A549 (cell line): Measurements from ENCODE around the gene RAET1L. TPM values are rescaled to one million over a fixed set of nuclear protein-coding genes. Genes with fewer than 3 reads are reported as not detected.
"Not testable (repeated sequence)": the region's sequence is repeated elsewhere in the genome, so short reads cannot be mapped to it uniquely, and the experiment has no call there.

ENCODE experiments used
- ATAC-seq, 2 experiments: fragments of 200-7000 bp in 1 of 2; fragments of >200 bp in 1 of 2; cut with Nextera tagmentation in 1 of 2; cut with Tn5 transposase in 1 of 2; 3 replicates each; pipeline versions ENCODE4 v1.8.0 to v1.9.1; 2018 to 2020; ENCODE audit warnings: mild to moderate bottlenecking in 1 of 2, moderate library complexity in 1 of 2
- CTCF ChIA-PET: fragments of 300-600 bp; sonication (Branson Sonifier 250); formaldehyde crosslinking; extraction: SDS; loops from one replicate; lab custom pipeline; 2021; ENCODE audit warnings: antibody characterized with exemption, inconsistent platforms; lab: Yijun Ruan, JAX
- POLR2A ChIA-PET: fragments of 350-600 bp; formaldehyde crosslinking; extraction: SDS; loops from one replicate; lab custom pipeline; 2021; ENCODE audit warnings: antibody characterized with exemption, inconsistent platforms; lab: Yijun Ruan, JAX
- DNase-seq, 2 experiments: peaks; one replicate each; pipeline versions ENCODE4 v3.0.0 to v3.0.0-alpha.2; 2011 to 2016; ENCODE audit warnings: low read depth in 1 of 2, low spot score in 1 of 2
- FAIRE-seq: peaks from 2 replicates; lab custom pipeline; 2011; peaks lifted over from hg19 to GRCh38; lab: Jason Lieb, UNC
- H3K27ac ChIP-seq, 2 experiments: fragments of >200 bp; sonication (Bioruptor Twin); formaldehyde crosslinking; 3 replicates each; pipeline ENCODE4 v1.5.1; 2016 to 2017
- H3K4me1 ChIP-seq: fragments of >200 bp; sonication (Bioruptor Twin); formaldehyde crosslinking; 3 replicates; pipeline ENCODE4 v1.6.1; 2016
- H3K4me2 ChIP-seq: fragments of >200 bp; sonication (Bioruptor Twin); formaldehyde crosslinking; 3 replicates; pipeline ENCODE4 v1.6.1; 2016
- H3K4me3 ChIP-seq: fragments of >200 bp; sonication (Bioruptor Twin); formaldehyde crosslinking; 3 replicates; pipeline ENCODE4 v1.5.1; 2016
- H3K9me3 ChIP-seq: fragments of >200 bp; sonication (Bioruptor Twin); formaldehyde crosslinking; 3 replicates; pipeline ENCODE4 v1.6.1; 2016
- WGBS: methylation state at CpG from one replicate; pipeline ENCODE4 v1.1.6; 2017; ENCODE audit errors: missing lambda C conversion rate; 5-methylcytosine and 5-hydroxymethylcytosine counted together
- polyA plus RNA-seq, 4 experiments: library from polyadenylated mRNA; depleted of rRNA in 3 of 4; stranded (reverse); fragments of >200 nt; fragmentation: RNase III in 1 of 4; extraction: RNeasy Plus Mini Kit Qiagen cat#74134 plus additional on column Dnase treatment in 1 of 4; gene quantifications; 2 replicates in 3 of 4; 3 replicates in 1 of 4; pipeline ENCODE4 v1.2.3, GENCODE V29; 2011 to 2017

The RAET1L gene
- polyA plus RNA-seq, 2 of the 4 experiments (the other 2 are of a cell fraction): 0.22 TPM; not detected in 1

DNA sequence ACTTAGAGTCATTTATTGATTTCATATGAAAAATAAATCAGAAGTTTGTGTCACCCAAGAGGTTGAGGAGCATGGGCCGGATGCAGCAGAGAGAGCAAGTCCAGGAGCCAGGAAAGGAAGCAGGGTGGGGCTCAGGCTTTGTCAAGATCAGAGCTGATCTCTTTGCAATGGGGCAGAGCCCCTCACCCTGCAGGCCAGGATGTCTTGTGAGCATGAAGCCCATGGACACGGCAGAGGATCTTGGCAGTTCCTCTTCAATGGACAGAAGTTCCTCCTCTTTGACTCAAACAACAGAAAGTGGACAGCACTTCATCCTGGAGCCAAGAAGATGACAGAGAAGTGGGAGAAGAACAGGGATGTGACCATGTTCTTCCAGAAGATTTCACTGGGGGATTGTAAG, 56.4 kb downstream of the RAET1L start:
- CTCF ChIA-PET: interaction anchor here (2.1 kb wide), 1 partner anchor 48 kb away, joined by 6 read pairs; no protein-coding TSS in a partner anchor
- 69% methylated on average over 2 of the region's 2 CpGs for WGBS
- ATAC-seq, H3K4me2 ChIP-seq, H3K4me1 ChIP-seq, FAIRE-seq, POLR2A ChIA-PET, DNase-seq, H3K4me3 ChIP-seq, H3K27ac ChIP-seq, H3K9me3 ChIP-seq: not testable (repeated sequence)

Other genes with a start within 250 kb of the RAET1L start
- 57.7 and 59.2 TPM in 2 replicates for gene LRP11, start 161.2 kb downstream of the RAET1L start, polyA plus RNA-seq (2011; rRNA removed)
- 37.4 to 53.8 TPM (median 48.9 TPM) in 3 replicates for gene LRP11, start 161.2 kb downstream of the RAET1L start, polyA plus RNA-seq (2017; fragmentation: RNase III; extraction: RNeasy Plus Mini Kit Qiagen cat#74134 plus additional on column Dnase treatment)
- gene RAET1E, start 127.4 kb downstream of the RAET1L start, polyA plus RNA-seq (2011; rRNA removed): 2.8 and 4.2 TPM in 2 replicates
- 3.3 to 5.4 TPM (median 4.5 TPM) in 3 replicates for gene RAET1E, start 127.4 kb downstream of the RAET1L start, polyA plus RNA-seq (2017; fragmentation: RNase III; extraction: RNeasy Plus Mini Kit Qiagen cat#74134 plus additional on column Dnase treatment)
- gene RAET1G, start 102.4 kb downstream of the RAET1L start, polyA plus RNA-seq (2011; rRNA removed): 10.1 and 14.6 TPM in 2 replicates
- 15.5 to 29.8 TPM (median 24.4 TPM) in 3 replicates for gene RAET1G, start 102.4 kb downstream of the RAET1L start, polyA plus RNA-seq (2017; fragmentation: RNase III; extraction: RNeasy Plus Mini Kit Qiagen cat#74134 plus additional on column Dnase treatment)
- 2.7 and 3.2 TPM in 2 replicates for gene ULBP2, start 83.5 kb downstream of the RAET1L start, polyA plus RNA-seq (2011; rRNA removed)
- 4.2 to 5.0 TPM (median 4.5 TPM) in 3 replicates for gene ULBP2, start 83.5 kb downstream of the RAET1L start, polyA plus RNA-seq (2017; fragmentation: RNase III; extraction: RNeasy Plus Mini Kit Qiagen cat#74134 plus additional on column Dnase treatment)
- 5.7 and 6.6 TPM in 2 replicates for gene ULBP1, start 61.6 kb downstream of the RAET1L start, polyA plus RNA-seq (2011; rRNA removed)
- 0.89 to 1.2 TPM (median 1.1 TPM) in 3 replicates for gene ULBP1, start 61.6 kb downstream of the RAET1L start, polyA plus RNA-seq (2017; fragmentation: RNase III; extraction: RNeasy Plus Mini Kit Qiagen cat#74134 plus additional on column Dnase treatment)
- 3.4 and 3.9 TPM in 2 replicates for gene ULBP3, start 43.6 kb upstream of the RAET1L start, polyA plus RNA-seq (2011; rRNA removed)
- 2.0 to 2.7 TPM (median 2.1 TPM) in 3 replicates for gene ULBP3, start 43.6 kb upstream of the RAET1L start, polyA plus RNA-seq (2017; fragmentation: RNase III; extraction: RNeasy Plus Mini Kit Qiagen cat#74134 plus additional on column Dnase treatment)
- 0.29 and 0.34 TPM in 2 replicates for gene PPP1R14C, start 117.5 kb upstream of the RAET1L start, polyA plus RNA-seq (2011; rRNA removed)
- gene PPP1R14C, start 117.5 kb upstream of the RAET1L start, polyA plus RNA-seq (2017; fragmentation: RNase III; extraction: RNeasy Plus Mini Kit Qiagen cat#74134 plus additional on column Dnase treatment): 0.31 to 0.46 TPM (median 0.43 TPM) in 3 replicates